Mucosa of rectum (tissue), 2 donors: ENCODE measurements around the gene PTPRH.

ENCODE experiments used
- H3K27ac ChIP-seq, 2 donors: one replicate each; pipeline ENCODE4 v1.7.0; 2013; ENCODE audit warnings: inconsistent platforms in 2 of 2, low read depth in 2 of 2, low read length in 2 of 2
- H3K27me3 ChIP-seq, 2 donors: one replicate each; pipeline ENCODE4 v1.7.0; 2013; ENCODE audit warnings: low read length in 2 of 2; ENCODE audit not compliant: control insufficient read depth in 2 of 2, insufficient read depth in 2 of 2
- H3K36me3 ChIP-seq, 2 donors: one replicate each; pipeline ENCODE4 v1.7.0; 2013; ENCODE audit warnings: low read length in 2 of 2; ENCODE audit not compliant: control insufficient read depth in 2 of 2, insufficient read depth in 2 of 2
- H3K4me1 ChIP-seq, 2 donors: one replicate each; pipeline ENCODE4 v1.7.0; 2013; ENCODE audit warnings: low read length in 2 of 2, mild to moderate bottlenecking in 1 of 2; ENCODE audit not compliant: control insufficient read depth in 2 of 2, insufficient read depth in 2 of 2
- H3K4me3 ChIP-seq, 2 donors: one replicate each; pipeline ENCODE4 v1.7.0; 2013; ENCODE audit warnings: low read length in 2 of 2
- H3K9ac ChIP-seq, 2 donors: one replicate each; pipeline ENCODE4 v1.7.0; 2013; ENCODE audit warnings: low read length in 2 of 2, low read depth in 1 of 2, mild to moderate bottlenecking in 1 of 2
- H3K9me3 ChIP-seq, 2 donors: one replicate each; pipeline ENCODE4 v1.7.0; 2013; ENCODE audit warnings: low read length in 2 of 2; ENCODE audit not compliant: control insufficient read depth in 2 of 2
- donor health status: healthy.
- donor health status: Normal muscosa, but diverticular disease.

The PTPRH gene, protein sequence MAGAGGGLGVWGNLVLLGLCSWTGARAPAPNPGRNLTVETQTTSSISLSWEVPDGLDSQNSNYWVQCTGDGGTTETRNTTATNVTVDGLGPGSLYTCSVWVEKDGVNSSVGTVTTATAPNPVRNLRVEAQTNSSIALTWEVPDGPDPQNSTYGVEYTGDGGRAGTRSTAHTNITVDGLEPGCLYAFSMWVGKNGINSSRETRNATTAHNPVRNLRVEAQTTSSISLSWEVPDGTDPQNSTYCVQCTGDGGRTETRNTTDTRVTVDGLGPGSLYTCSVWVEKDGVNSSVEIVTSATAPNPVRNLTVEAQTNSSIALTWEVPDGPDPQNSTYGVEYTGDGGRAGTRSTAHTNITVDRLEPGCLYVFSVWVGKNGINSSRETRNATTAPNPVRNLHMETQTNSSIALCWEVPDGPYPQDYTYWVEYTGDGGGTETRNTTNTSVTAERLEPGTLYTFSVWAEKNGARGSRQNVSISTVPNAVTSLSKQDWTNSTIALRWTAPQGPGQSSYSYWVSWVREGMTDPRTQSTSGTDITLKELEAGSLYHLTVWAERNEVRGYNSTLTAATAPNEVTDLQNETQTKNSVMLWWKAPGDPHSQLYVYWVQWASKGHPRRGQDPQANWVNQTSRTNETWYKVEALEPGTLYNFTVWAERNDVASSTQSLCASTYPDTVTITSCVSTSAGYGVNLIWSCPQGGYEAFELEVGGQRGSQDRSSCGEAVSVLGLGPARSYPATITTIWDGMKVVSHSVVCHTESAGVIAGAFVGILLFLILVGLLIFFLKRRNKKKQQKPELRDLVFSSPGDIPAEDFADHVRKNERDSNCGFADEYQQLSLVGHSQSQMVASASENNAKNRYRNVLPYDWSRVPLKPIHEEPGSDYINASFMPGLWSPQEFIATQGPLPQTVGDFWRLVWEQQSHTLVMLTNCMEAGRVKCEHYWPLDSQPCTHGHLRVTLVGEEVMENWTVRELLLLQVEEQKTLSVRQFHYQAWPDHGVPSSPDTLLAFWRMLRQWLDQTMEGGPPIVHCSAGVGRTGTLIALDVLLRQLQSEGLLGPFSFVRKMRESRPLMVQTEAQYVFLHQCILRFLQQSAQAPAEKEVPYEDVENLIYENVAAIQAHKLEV

DNA sequence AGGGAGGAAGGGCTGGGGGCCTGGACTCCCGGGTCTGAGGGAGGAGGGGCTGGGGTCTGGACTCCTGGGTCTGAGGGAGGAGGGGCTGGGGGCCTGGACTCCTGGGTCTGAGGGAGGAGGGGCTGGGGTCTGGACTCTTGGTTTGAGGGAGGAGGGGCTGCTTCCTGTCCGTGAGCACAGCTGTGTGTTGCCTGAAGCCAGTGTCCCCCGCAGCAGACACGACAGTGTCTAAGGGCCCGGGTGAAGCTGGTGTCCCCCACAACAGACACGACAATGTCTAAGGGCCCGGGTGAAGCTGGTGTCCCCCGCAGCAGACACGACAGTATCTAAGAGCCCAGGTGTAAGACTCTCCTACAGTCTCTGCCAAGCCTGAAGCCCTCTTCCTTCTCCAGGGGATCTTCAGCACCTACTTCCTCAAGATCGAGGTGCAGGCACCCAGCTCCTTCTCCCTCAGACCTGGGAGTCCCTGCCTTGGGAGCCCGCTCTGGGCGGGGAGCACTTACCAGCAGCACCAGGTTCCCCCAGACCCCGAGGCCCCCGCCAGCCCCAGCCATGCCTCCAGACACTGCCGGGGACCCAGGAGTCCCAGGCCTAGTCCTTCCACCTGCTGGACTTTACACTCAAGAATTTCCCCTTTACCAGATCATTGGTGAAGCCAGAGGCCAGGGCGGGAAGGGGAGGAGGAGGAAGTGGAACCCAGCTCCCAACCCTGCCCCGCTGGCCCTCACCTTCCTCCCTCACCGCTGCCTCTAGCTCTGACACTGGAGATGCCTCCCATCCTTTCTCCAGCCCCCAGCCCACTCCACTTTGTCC, at the start of gene PTPRH:
Gene PTPRH, minus strand, starts transcription at position 622 of the 813 bp plus-strand sequence. Its CDS starts 68 bp downstream, at position 554.
- Histone ChIP-seq H3K27me3 (no peaks in the 10 kb centered on the region), H3K4me1 (peaks cover 7 to 24% of the 10 kb centered on the region in 2 donors), H3K27ac (peak within 1 kb of the TSS; percentile 93 to 95), H3K9ac (peak within 1 kb of the TSS; percentile 80 to 83), H3K36me3 (peaks cover 4 to 7% of the 10 kb centered on the region in 2 donors), H3K9me3 (no peaks in the 10 kb centered on the region), H3K4me3 (peak within 1 kb of the TSS; percentile 74 to 75)

DNA sequence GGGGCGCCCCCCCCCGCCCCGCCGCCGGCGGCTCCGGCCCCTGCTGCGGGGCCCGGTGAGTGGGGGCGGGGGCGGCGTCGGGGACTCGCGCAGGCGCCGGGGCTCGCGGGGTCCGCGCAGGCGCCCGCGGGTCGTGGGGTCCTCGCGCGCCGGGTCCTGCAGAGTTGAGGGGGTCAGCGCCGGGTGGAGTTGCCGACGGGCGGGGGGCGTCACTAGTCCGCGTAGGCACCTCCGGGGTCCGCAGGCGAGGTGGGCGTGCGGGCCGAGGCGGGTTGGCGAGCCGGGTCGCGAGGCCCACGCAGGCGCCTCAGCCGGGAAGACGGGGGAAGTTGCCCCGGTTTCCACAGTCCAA, 49.2 kb upstream of the PTPRH start:
- Histone ChIP-seq H3K9me3 (no peaks in the 10 kb centered on the region), H3K4me3 (peak overlapping the region; percentile 84 to 93), H3K4me1 (peaks cover 33 to 36% of the 10 kb centered on the region in 2 donors), H3K36me3 (peaks cover 0 to 4% of the 10 kb centered on the region in 2 donors), H3K27ac (peak overlapping the region; percentile 93 to 96), H3K27me3 (no peaks in the 10 kb centered on the region), H3K9ac (peak overlapping the region; percentile 86 to 96)

DNA sequence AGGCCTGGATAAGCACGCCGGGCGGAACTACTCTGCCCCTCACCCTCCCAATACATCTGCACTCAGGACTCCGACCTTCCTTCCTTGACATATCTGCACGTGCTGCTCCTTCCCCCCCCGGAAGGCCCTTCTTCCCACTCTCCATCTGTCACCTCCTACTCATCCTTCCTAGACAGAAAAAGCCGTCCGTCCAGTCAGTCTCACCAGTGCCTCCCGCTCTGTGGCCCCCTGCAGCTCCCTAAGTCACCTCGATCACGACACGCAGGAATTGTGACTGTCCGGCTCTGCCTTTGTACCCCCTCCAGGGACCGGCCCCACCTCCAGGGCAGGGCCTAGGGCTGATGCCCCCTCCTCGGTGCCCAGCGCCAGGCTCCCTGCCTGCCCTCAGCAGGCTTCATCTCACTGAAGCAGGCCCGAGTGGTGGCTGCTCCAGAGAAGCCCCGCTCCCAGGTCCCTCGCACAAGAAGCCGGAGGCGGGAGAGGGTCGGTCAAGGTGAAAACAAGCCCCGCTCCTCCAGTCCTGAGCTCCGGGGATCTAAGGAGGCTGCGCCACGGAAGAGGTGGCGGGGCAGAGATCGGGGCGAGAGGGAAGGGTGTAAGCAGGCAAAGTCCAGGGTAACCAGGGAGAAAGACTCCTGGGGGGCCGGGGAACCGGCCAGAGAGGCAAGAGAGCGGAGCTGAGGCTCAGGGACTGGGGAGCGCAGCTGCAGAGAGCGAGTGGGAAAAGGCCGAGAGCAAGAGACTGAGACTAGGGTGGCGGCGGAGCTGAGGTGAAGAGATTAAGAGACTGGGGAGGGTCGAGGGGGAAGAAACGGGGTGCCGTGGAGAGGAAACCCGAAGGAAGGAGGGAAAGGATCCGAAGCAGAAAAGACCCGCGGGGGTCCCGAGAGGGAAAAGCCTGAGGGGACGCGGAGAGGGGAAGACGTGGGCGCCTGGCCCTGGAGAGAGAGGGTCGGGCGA, 48.4 kb upstream of the PTPRH start:
- H3K36me3 ChIP-seq: peaks cover 0 to 4% of the 10 kb centered on the region in 2 donors
- no peaks in the 10 kb centered on the region for H3K9me3 ChIP-seq
- peaks cover 33 to 42% of the 10 kb centered on the region in 2 donors for H3K4me1 ChIP-seq
- peak overlapping the region; percentile 40 to 96 for H3K27ac ChIP-seq
- H3K9ac ChIP-seq: peak overlapping the region; percentile 76 to 96
- peak overlapping the region; percentile 84 to 93 for H3K4me3 ChIP-seq
- no peaks in the 10 kb centered on the region for H3K27me3 ChIP-seq

DNA sequence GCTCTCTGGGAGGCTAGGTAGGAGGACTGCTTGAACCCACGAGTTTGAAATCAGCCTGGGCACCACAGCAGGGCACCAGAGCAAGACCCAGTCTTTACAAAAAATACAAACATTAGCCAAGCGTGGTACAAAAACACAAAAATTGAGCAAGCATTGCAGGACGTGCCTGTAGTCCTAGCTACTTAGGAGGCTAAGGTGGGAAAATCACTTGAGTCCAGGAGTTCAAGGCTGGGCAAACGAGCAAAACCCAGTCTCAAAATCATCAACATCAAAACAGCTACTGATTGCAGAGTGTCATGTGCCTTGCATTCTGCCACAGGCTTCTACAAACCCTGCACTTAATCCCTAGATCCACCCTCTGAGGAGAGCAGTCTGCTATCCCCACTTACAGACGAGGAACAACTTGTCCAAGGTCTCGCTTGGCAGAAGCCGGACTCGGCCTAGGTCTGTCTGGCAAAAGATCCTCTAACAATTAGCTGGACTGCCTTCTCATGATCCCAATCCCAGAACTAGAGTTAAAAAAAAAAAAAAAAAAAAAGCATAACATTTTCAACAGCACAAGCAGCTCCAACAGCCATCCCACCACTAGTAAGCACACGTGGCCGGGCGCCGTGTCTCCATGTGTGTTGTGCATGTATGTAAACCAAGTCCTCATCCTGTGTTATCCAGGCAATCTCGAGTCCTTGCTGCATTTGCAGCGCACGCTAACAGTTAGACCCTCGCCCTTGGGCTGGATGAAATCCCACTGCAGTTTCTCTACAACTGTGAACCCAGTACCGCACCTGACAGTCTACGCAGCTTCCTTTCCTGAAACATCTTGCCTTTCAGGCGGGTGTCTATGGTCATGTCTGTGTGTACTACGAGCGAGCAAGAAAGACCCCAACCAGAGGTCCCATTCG, 47.5 kb upstream of the PTPRH start:
- Histone ChIP-seq H3K27ac (peak overlapping the region in 1 of 2 donors; percentile 96), H3K27me3 (no peaks in the 10 kb centered on the region), H3K9ac (peak overlapping the region; percentile 76 to 96), H3K4me1 (peaks cover 35 to 46% of the 10 kb centered on the region in 2 donors), H3K9me3 (no peaks in the 10 kb centered on the region), H3K4me3 (peak overlapping the region; percentile 84 to 93), H3K36me3 (no peaks in the 10 kb centered on the region)

DNA sequence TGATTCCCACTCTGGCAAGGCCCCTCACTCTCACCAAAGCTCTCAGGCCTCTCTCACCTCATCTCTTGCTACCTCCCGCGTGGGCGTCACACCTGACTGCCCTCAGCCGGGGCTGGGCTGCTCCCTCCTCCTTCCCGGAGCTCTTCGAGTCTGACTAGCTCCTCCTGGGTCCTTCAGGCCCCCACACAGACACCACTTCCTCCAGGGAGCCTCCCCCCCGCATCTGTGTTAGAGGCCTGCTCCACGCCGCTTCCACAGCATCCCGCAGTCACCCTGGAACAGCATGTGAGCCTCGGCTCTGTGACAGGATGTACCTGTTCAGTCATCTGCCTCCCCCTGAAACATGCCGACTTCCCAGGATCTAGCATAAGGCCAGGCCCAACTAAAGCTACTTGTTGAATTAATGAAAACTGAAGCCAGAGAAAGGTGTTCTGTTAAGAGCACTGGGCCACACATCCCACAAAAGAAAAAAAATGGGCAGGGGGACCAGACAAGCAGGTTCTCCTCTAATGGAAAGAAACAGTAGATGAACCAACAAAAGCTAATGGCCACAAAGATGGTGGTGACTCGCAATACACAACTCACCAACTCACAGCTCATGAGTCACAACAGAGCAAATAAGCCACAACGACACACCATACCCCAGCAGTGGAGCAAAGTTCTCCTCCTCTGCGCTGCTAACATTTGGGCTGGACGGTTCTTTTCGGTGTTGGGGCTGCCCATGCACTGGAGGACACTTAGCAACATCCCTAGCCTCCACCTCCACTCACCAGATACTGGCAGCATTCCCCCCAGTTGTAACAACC, 46.5 kb upstream of the PTPRH start:
- Histone ChIP-seq H3K4me3 (peak overlapping the region; percentile 49 to 84), H3K27me3 (no peaks in the 10 kb centered on the region), H3K9ac (peak overlapping the region in 1 of 2 donors; percentile 60), H3K9me3 (no peaks in the 10 kb centered on the region), H3K4me1 (peaks cover 44 to 55% of the 10 kb centered on the region in 2 donors), H3K27ac (peak overlapping the region; percentile 1 to 87), H3K36me3 (no peaks in the 10 kb centered on the region)

DNA sequence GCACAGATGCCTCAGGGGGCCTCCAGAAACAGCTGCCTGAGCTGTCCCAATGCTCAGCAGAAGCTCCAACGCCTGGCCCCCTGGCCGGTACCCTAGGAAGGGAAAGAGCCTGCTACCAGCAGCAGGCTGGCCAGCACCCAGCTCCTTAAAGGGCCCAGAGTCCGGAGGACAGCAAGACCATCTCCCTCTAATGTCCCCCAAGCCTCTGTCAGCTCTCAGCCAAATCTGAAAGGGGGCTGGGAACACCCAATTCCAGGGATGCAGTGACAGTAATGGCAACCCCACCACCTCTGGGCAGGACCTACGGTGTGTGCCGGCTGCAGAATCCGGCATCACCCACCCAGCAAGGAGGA, 45.3 kb upstream of the PTPRH start:
- peak overlapping the region; percentile 52 to 75 for H3K9ac ChIP-seq
- no peaks in the 10 kb centered on the region for H3K36me3 ChIP-seq
- peaks cover 52 to 60% of the 10 kb centered on the region in 2 donors for H3K4me1 ChIP-seq
- H3K27me3 ChIP-seq: no peaks in the 10 kb centered on the region
- H3K27ac ChIP-seq: peak overlapping the region; percentile 59 to 87
- no peaks in the 10 kb centered on the region for H3K9me3 ChIP-seq
- H3K4me3 ChIP-seq: peak overlapping the region; percentile 38 to 84

DNA sequence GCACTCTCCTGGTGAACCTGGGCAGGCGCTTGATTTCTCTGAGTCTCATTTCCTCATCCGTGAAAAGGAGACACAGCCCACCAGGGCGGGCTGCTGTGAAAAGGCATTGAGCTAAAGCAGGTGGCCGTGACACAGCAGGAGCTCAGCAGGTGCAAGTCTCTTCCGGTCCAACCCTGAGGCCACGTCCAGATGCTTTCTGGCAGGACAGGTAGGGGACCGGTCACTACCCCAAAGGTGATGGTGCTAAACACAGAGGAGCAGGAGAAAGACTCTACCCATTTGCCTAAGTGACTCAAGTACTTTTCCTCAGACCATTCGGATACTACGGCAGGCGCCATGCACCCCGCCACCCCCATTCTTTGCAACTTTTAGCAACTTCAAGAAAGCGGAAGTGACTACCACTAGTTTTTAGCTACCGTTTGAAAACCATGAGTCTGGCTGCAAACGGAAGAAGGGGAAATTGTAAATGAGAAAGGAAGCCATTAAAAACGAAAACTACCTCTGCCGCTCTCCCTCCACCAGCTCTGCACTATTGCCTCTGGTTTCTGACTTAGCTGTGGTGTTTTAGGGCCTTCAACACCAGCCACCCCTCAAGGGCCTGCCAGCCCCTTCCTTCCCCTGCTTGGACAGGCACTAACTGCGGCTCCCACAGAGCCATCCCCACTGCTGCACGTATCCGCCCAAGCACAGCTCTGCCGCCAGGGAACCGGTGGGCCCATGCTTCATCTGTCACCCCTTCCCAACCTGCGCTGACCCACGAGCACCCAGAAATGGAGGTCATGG, 44.7 kb upstream of the PTPRH start:
- Histone ChIP-seq H3K36me3 (no peaks in the 10 kb centered on the region), H3K27me3 (no peaks in the 10 kb centered on the region), H3K4me1 (peaks cover 51 to 57% of the 10 kb centered on the region in 2 donors), H3K4me3 (peak overlapping the region; percentile 38 to 84), H3K9me3 (no peaks in the 10 kb centered on the region), H3K27ac (peak overlapping the region; percentile 59 to 87), H3K9ac (peak overlapping the region; percentile 52 to 75)
